Keratinocyte (primary cell): ENCODE results near the gene TAPT1. TPM values are rescaled to one million over a fixed set of nuclear protein-coding genes. Genes with fewer than 3 reads are reported as not detected.

ENCODE experiments used
- DNase-seq: peaks from one replicate; pipeline ENCODE4 v3.0.0-alpha.2; 2011; ENCODE audit warnings: low read depth, missing footprints, low spot score
- FAIRE-seq: peaks from 2 replicates; lab custom pipeline; 2011; peaks lifted over from hg19 to GRCh38; lab: Jason Lieb, UNC
- H2AFZ ChIP-seq: 2 replicates; pipeline ENCODE4 v1.6.0; 2012; ENCODE audit warnings: low read length, control low read depth, inconsistent platforms; ENCODE audit not compliant: control insufficient read depth
- H3K27ac ChIP-seq: 2 replicates; pipeline ENCODE4 v1.5.1; 2011; ENCODE audit warnings: low read length; ENCODE audit not compliant: control insufficient read depth, insufficient read depth
- H3K27me3 ChIP-seq: 3 replicates; pipeline ENCODE4 v1.6.0; 2011; ENCODE audit warnings: low read length; ENCODE audit not compliant: control insufficient read depth, insufficient read depth; ENCODE audit errors: extremely low read depth
- H3K36me3 ChIP-seq, 2 experiments: 2 replicates in 1 of 2; 3 replicates in 1 of 2; pipeline ENCODE4 v1.5.1; 2011; ENCODE audit warnings: low read length in 2 of 2, mild to moderate bottlenecking in 1 of 2; ENCODE audit not compliant: control insufficient read depth in 2 of 2, insufficient read depth in 2 of 2; ENCODE audit errors: extremely low read depth in 1 of 2
- H3K4me1 ChIP-seq: 3 replicates; pipeline ENCODE4 v1.5.1; 2011; ENCODE audit warnings: low read length; ENCODE audit not compliant: control insufficient read depth, insufficient read depth; ENCODE audit errors: extremely low read depth
- H3K4me2 ChIP-seq: 3 replicates; pipeline ENCODE4 v1.6.0; 2011; ENCODE audit warnings: low read depth, low read length; ENCODE audit not compliant: control insufficient read depth, insufficient read depth; ENCODE audit errors: extremely low read depth
- H3K4me3 ChIP-seq, 3 experiments: fragments of 200-600 bp in 1 of 3; sonication (generic) in 1 of 3; 2 replicates in 2 of 3; 3 replicates in 1 of 3; pipeline ENCODE4 v1.5.1; 2011 to 2016; ENCODE audit warnings: low read length in 3 of 3, mild to moderate bottlenecking in 3 of 3, control low read depth in 2 of 3, inconsistent platforms in 1 of 3, low read depth in 1 of 3, mixed read lengths in 1 of 3, mixed run types in 1 of 3, moderate library complexity in 1 of 3; ENCODE audit not compliant: control insufficient read depth in 2 of 3, insufficient read depth in 2 of 3; ENCODE audit errors: extremely low read depth in 1 of 3
- H3K79me2 ChIP-seq: 2 replicates; pipeline ENCODE4 v1.6.0; 2012; ENCODE audit warnings: low read length; ENCODE audit not compliant: control insufficient read depth, insufficient read depth
- H3K9ac ChIP-seq: 3 replicates; pipeline ENCODE4 v1.6.0; 2011; ENCODE audit warnings: low read length; ENCODE audit not compliant: control insufficient read depth, insufficient read depth; ENCODE audit errors: extremely low read depth
- H3K9me1 ChIP-seq: 3 replicates; pipeline ENCODE4 v1.6.0; 2011; ENCODE audit warnings: low read length; ENCODE audit not compliant: control insufficient read depth, insufficient read depth; ENCODE audit errors: extremely low read depth
- H3K9me3 ChIP-seq: 2 replicates; pipeline ENCODE4 v1.5.1; 2012; ENCODE audit warnings: low read depth, low read length; ENCODE audit not compliant: control insufficient read depth
- H4K20me1 ChIP-seq: 3 replicates; pipeline ENCODE4 v1.6.0; 2011; ENCODE audit warnings: low read length; ENCODE audit not compliant: control insufficient read depth, insufficient read depth; ENCODE audit errors: extremely low read depth
- EZH2 ChIP-seq: IDR thresholded peaks from one replicate; pipeline ENCODE4 v1.6.1; 2012; ENCODE audit warnings: inconsistent platforms, mild to moderate bottlenecking, low read length, moderate library complexity
- dilution Hi-C: fragments of 300-500 bp; cut with MboI; formaldehyde crosslinking; loops from one replicate; pipeline ENCODE4 v1.7.0; 2020; ENCODE audit warnings: low sequenced_read_pairs; ENCODE audit not compliant: extremely low pct_ligation_motif_present
- polyA plus RNA-seq, 5 experiments: library from polyadenylated mRNA; depleted of rRNA in 3 of 5; stranded (reverse) in 3 of 5; stranded (forward) in 1 of 5; unstranded in 1 of 5; fragments of >200 nt; gene quantifications; 1 replicate in 1 of 5; 2 replicates in 3 of 5; 3 replicates in 1 of 5; pipeline versions ENCODE4 v1.2.1 to v1.2.3, GENCODE V29; 2011 to 2012; ENCODE audit warnings: missing spikeins in 2 of 5, low read depth in 1 of 5, low replicate concordance in 1 of 5
- TF ChIP-seq, protein P1 (sequence below), 3 experiments: IDR thresholded peaks in 1 of 3; conservative IDR thresholded peaks in 1 of 3; optimal IDR thresholded peaks in 1 of 3; 2 replicates in 2 of 3; 3 replicates in 1 of 3; pipeline versions ENCODE3 to v1.5.1; 2011; ENCODE audit warnings: low read length in 3 of 3, mild to moderate bottlenecking in 3 of 3, moderate library complexity in 2 of 3, control low read depth in 1 of 3, inconsistent platforms in 1 of 3; ENCODE audit not compliant: insufficient read depth in 2 of 3; ENCODE audit errors: extremely low read depth in 1 of 3

The TAPT1 gene
- polyA plus RNA-seq, 1 donor (not counting 4 experiments of a cell fraction or from before 2014, with no cell fraction given), result 10.7 TPM

GRCh38 chr4:16202598-16202997, 23.7 kb downstream of the TAPT1 start:
- H3K27me3 ChIP-seq, result no peaks in the 10 kb centered on the region
- FAIRE-seq, result no peak
- dilution Hi-C loops, result no loop called here

GRCh38 chr4:16199093-16199492, 27.2 kb downstream of the TAPT1 start:
- Histone ChIP-seq H3K27me3 (no peaks in the 10 kb centered on the region), H3K36me3 (no peaks in the 10 kb centered on the region), H3K4me2 (no peak overlapping the region), H3K4me3 (no peak overlapping the region), H2AFZ (no peak overlapping the region), H3K79me2 (no peaks in the 10 kb centered on the region), H4K20me1 (no peaks in the 10 kb centered on the region), H3K9ac (no peak overlapping the region), H3K4me1 (peaks cover 7% of the 10 kb centered on the region), H3K9me1 (no peaks in the 10 kb centered on the region), H3K27ac (no peak overlapping the region), H3K9me3 (no peaks in the 10 kb centered on the region)
- FAIRE-seq (no peak), DNase-seq (no peak)
- dilution Hi-C loops, result no loop called here
- TF ChIP-seq, protein P1, sequence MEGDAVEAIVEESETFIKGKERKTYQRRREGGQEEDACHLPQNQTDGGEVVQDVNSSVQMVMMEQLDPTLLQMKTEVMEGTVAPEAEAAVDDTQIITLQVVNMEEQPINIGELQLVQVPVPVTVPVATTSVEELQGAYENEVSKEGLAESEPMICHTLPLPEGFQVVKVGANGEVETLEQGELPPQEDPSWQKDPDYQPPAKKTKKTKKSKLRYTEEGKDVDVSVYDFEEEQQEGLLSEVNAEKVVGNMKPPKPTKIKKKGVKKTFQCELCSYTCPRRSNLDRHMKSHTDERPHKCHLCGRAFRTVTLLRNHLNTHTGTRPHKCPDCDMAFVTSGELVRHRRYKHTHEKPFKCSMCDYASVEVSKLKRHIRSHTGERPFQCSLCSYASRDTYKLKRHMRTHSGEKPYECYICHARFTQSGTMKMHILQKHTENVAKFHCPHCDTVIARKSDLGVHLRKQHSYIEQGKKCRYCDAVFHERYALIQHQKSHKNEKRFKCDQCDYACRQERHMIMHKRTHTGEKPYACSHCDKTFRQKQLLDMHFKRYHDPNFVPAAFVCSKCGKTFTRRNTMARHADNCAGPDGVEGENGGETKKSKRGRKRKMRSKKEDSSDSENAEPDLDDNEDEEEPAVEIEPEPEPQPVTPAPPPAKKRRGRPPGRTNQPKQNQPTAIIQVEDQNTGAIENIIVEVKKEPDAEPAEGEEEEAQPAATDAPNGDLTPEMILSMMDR (optimal IDR thresholded peaks at IDR 0.05 in 1 of 3, IDR thresholded peaks at IDR 0.05 in 1 of 3, conservative IDR thresholded peaks at IDR 0.05 in 1 of 3; ENCODE audit: extremely low read depth in 1 of 3, insufficient read depth in 2 of 3, low read length in 3 of 3), result no peak
- TF ChIP-seq EZH2, result no peak

More at GRCh38 chr4:16202598-16202997, 23.7 kb downstream of the TAPT1 start:
- no peaks in the 10 kb centered on the region for H3K9me3 ChIP-seq
- no peak for DNase-seq
- no peaks in the 10 kb centered on the region for H3K79me2 ChIP-seq
- H2AFZ ChIP-seq, result no peak overlapping the region
- H3K4me1 ChIP-seq, result no peaks in the 10 kb centered on the region
- H3K9me1 ChIP-seq, result no peaks in the 10 kb centered on the region
- H3K9ac ChIP-seq, result no peak overlapping the region
- no peaks in the 10 kb centered on the region for H3K36me3 ChIP-seq
- no peak overlapping the region for H3K4me2 ChIP-seq
- no peaks in the 10 kb centered on the region for H4K20me1 ChIP-seq
- no peak overlapping the region for H3K27ac ChIP-seq
- no peak for TF ChIP-seq EZH2
- TF ChIP-seq, protein P1 (optimal IDR thresholded peaks at IDR 0.05 in 1 of 3, IDR thresholded peaks at IDR 0.05 in 1 of 3, conservative IDR thresholded peaks at IDR 0.05 in 1 of 3; ENCODE audit: extremely low read depth in 1 of 3, insufficient read depth in 2 of 3, low read length in 3 of 3), result no peak
- H3K4me3 ChIP-seq, result no peak overlapping the region
